Adrenal gland (tissue), 5 donors: ENCODE results near the gene EBF3.

Experiments
- CTCF ChIP-seq, 6 experiments: fragments of 450-650 bp in 4 of 6; fragments of 200-600 bp in 2 of 6; sonication (generic) in 1 of 6; IDR thresholded peaks; 1 replicate in 5 of 6; 2 replicates in 1 of 6; pipeline versions ENCODE4 v1.5.1 to v1.8.0; 2016 to 2021; ENCODE audit warnings: antibody characterized with exemption in 6 of 6, mild to moderate bottlenecking in 2 of 6, moderate library complexity in 1 of 6
- POLR2A ChIP-seq, 2 donors: fragments of 450-650 bp; IDR thresholded peaks; one replicate each; pipeline ENCODE4 v1.6.1; 2017; ENCODE audit warnings: antibody characterized with exemption in 2 of 2, mild to moderate bottlenecking in 2 of 2, moderate library complexity in 1 of 2
- donor health status: DM: no; HTN: no; CAD: no.

GRCh38 chr10:130010653-130011052 is 46.6 kb upstream of the EBF3 start:
- TF ChIP-seq POLR2A (IDR thresholded peaks at IDR 0.05) = no peak
- TF ChIP-seq CTCF (IDR thresholded peaks at IDR 0.05) = no peak
